HepG2 (cell line): ENCODE data around the gene FBXW8. TPM values are rescaled to one million over a fixed set of nuclear protein-coding genes. Genes with fewer than 3 reads are reported as not detected.
A peak's percentile ranks its signal among the peaks of the same experiment; 100 is the strongest.

Experiments
- CBX2 ChIP-seq, 2 experiments: fragments of 200-600 bp in 1 of 2; sonication (generic); formaldehyde crosslinking in 1 of 2; IDR thresholded peaks; 2 replicates each; pipeline versions ENCODE4 v1.7.0 to v1.8.1; 2018 to 2022; ENCODE audit warnings: low read depth in 2 of 2, low read length in 1 of 2, mild to moderate bottlenecking in 1 of 2, missing genetic modification reagents in 1 of 2
- CEBPB ChIP-seq: IDR thresholded peaks from 2 replicates; pipeline ENCODE4 v1.6.1; 2011; ENCODE audit warnings: low read depth, low read length, improper control_type of control experiment, borderline replicate concordance
- CEBPG ChIP-seq: IDR thresholded peaks from 2 replicates; pipeline ENCODE4 v1.6.1; 2016
- HIVEP1 ChIP-seq: sonication (generic); formaldehyde crosslinking; IDR thresholded peaks from 2 replicates; pipeline ENCODE4 v1.4.0; 2020; ENCODE audit warnings: mild to moderate bottlenecking, missing genetic modification reagents
- IKZF1 ChIP-seq: fragments of 450-650 bp; IDR thresholded peaks from 2 replicates; pipeline ENCODE4 v1.7.1; 2016
- KDM4B ChIP-seq: sonication (generic); formaldehyde crosslinking; IDR thresholded peaks from 2 replicates; pipeline ENCODE4 v1.4.0; 2020; ENCODE audit warnings: missing genetic modification reagents
- KDM5B ChIP-seq: sonication (generic); formaldehyde crosslinking; IDR thresholded peaks from 2 replicates; pipeline ENCODE4 v1.4.0; 2020; ENCODE audit warnings: missing genetic modification reagents, mild to moderate bottlenecking, borderline replicate concordance
- KLF15 ChIP-seq: sonication (generic); formaldehyde crosslinking; IDR thresholded peaks from 2 replicates; pipeline ENCODE4 v1.8.1; 2023; ENCODE audit warnings: borderline replicate concordance, mild to moderate bottlenecking, inconsistent platforms, missing genetic modification reagents, mixed read lengths
- MAF1 ChIP-seq: sonication (generic); formaldehyde crosslinking; IDR thresholded peaks from 2 replicates; pipeline ENCODE4 v1.5.0; 2020; ENCODE audit warnings: missing genetic modification reagents, borderline replicate concordance
- MAZ ChIP-seq, 2 experiments: sonication (generic) in 1 of 2; formaldehyde crosslinking in 1 of 2; IDR thresholded peaks; 2 replicates each; pipeline versions ENCODE4 v1.5.0 to v1.6.1; 2012 to 2020; ENCODE audit warnings: low read depth in 2 of 2, mild to moderate bottlenecking in 2 of 2, borderline replicate concordance in 1 of 2, improper control_type of control experiment in 1 of 2, low read length in 1 of 2, missing genetic modification reagents in 1 of 2, moderate library complexity in 1 of 2
- RNF2 ChIP-seq: fragments of 450-650 bp; conservative IDR thresholded peaks from 2 replicates; pipeline ENCODE4 v1.6.1; 2016; ENCODE audit warnings: low read depth
- SKI ChIP-seq: fragments of 450-650 bp; IDR thresholded peaks from one replicate; pipeline ENCODE4 v1.6.1; 2018; ENCODE audit warnings: mild to moderate bottlenecking; ENCODE audit not compliant: partially characterized antibody
- SUZ12 ChIP-seq: fragments of 150-350 bp; IDR thresholded peaks from 2 replicates; pipeline ENCODE4 v1.6.1; 2014; ENCODE audit warnings: low read depth, low read length
- ZFY ChIP-seq: sonication (generic); formaldehyde crosslinking; IDR thresholded peaks from 2 replicates; pipeline ENCODE4 v1.4.0; 2020; ENCODE audit warnings: missing genetic modification reagents
- ZMYM4 ChIP-seq: sonication (generic); formaldehyde crosslinking; IDR thresholded peaks from 2 replicates; pipeline ENCODE4 v1.8.1; 2023; ENCODE audit warnings: mild to moderate bottlenecking, missing genetic modification reagents
- ZNF256 ChIP-seq: sonication (generic); formaldehyde crosslinking; conservative IDR thresholded peaks from 2 replicates; pipeline ENCODE4 v1.4.0; 2020; ENCODE audit warnings: missing genetic modification reagents
- ZNF556 ChIP-seq: sonication (generic); formaldehyde crosslinking; IDR thresholded peaks from 2 replicates; pipeline ENCODE4 v1.4.0; 2020; ENCODE audit warnings: mild to moderate bottlenecking, missing genetic modification reagents, borderline replicate concordance
- ZNF570 ChIP-seq: sonication (generic); formaldehyde crosslinking; IDR thresholded peaks from 2 replicates; pipeline ENCODE4 v1.4.0; 2020; ENCODE audit warnings: mild to moderate bottlenecking, missing genetic modification reagents, borderline replicate concordance
- ZNF746 ChIP-seq: sonication (generic); formaldehyde crosslinking; IDR thresholded peaks from 2 replicates; pipeline ENCODE4 v1.8.0; 2022; ENCODE audit warnings: mild to moderate bottlenecking, missing genetic modification reagents
- ZNF790 ChIP-seq: sonication (generic); formaldehyde crosslinking; IDR thresholded peaks from 2 replicates; pipeline ENCODE4 v1.8.0; 2022; ENCODE audit warnings: missing genetic modification reagents, mild to moderate bottlenecking, borderline replicate concordance
- polyA plus RNA-seq, 8 experiments: library from polyadenylated mRNA; depleted of rRNA in 3 of 8; stranded (reverse) in 7 of 8; unstranded in 1 of 8; fragments of >200 nt; fragmentation: Illumina TruSeq in 4 of 8; extraction: Trizol in 4 of 8; gene quantifications; 2 replicates each; pipeline versions ENCODE4 v1.2.1 to v1.2.3, GENCODE V29; 2011 to 2016; ENCODE audit warnings: low read depth in 4 of 8, missing spikeins in 1 of 8, mixed read lengths in 1 of 8; ENCODE audit not compliant: insufficient read depth in 1 of 8
- total RNA-seq, 5 experiments: library from RNA; depleted of rRNA; stranded (reverse); fragments of >200 nt; fragmentation: Illumina TruSeq; extraction: Trizol; gene quantifications; 2 replicates each; pipeline ENCODE4 v1.2.3, GENCODE V29; 2016; ENCODE audit warnings: low read depth in 1 of 5
- TF ChIP-seq, protein P1 (sequence below): sonication (generic); formaldehyde crosslinking; IDR thresholded peaks from 2 replicates; pipeline ENCODE4 v1.8.0; 2022; ENCODE audit warnings: missing genetic modification reagents, low read depth, mild to moderate bottlenecking, borderline replicate concordance
- TF ChIP-seq, protein P2 (sequence below), 2 experiments: sonication (generic) in 1 of 2; formaldehyde crosslinking in 1 of 2; IDR thresholded peaks; 2 replicates each; pipeline versions ENCODE4 v1.4.0 to v1.6.1; 2018 to 2020; ENCODE audit warnings: missing genetic modification reagents in 2 of 2, borderline replicate concordance in 1 of 2, low read depth in 1 of 2, mild to moderate bottlenecking in 1 of 2, missing biosample characterization in 1 of 2
- TF ChIP-seq, protein P3 (sequence below): sonication (generic); formaldehyde crosslinking; conservative IDR thresholded peaks from 2 replicates; pipeline ENCODE4 v1.4.0; 2020; ENCODE audit warnings: missing genetic modification reagents

Gene FBXW8
- total and polyA plus RNA-seq, 2 of the 13 experiments (the other 11 are each of a cell fraction or from before 2014, with no cell fraction given) = 5.1 to 5.9 TPM

DNA sequence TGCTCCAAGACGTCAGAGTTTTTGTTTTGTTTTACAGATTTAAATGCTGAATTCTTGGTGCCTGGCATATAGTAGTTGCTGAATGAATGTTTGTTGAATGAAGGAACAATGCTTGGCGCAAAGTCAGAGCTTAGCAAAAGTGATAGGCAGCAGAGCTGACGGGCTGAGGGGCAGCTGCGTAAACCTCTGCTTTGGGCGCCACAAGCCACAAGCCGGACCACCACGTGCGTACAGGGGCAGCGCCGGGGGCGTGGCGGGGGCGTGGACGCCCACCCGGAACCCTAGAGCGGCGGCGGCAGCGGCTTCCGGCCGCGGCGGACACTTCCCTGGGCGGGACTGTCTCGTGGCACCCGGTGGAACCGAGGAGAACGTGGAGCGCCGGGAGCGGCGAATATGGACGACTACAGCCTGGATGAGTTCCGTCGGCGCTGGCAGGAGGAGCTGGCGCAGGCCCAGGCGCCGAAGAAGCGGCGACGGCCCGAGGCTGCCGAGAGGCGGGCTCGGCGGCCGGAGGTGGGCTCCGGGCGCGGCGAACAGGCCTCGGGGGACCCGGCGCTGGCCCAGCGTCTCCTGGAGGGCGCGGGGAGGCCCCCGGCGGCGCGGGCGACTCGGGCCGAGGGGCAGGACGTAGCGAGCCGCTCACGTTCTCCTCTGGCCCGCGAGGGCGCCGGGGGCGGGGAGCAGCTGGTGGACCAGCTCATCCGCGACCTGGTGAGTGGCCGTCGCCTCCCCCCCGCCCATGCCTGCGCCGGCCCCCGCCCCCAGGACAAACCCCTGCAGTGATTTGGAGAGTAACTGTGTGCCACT is at the start of gene FBXW8 (continued):
- TF ChIP-seq MAZ (IDR thresholded peaks at IDR 0.05; ENCODE audit: borderline replicate concordance, low read depth, low read length) (0 out of 2 replicates have a peak, but pooled peaks have one; percentile 32), MAZ (CRISPR knock-in tag; IDR thresholded peaks at IDR 0.05; ENCODE audit: low read depth) (peak; percentile 89), ZFY (CRISPR knock-in tag) (peak; percentile 91), SKI (peak; percentile 17), ZNF746 (CRISPR knock-in tag) (no peak), CEBPB (no peak), SUZ12 (no peak), ZMYM4 (CRISPR knock-in tag) (peak; percentile 77), HIVEP1 (CRISPR knock-in tag) (peak; percentile 29; the same call in 1 of the 2 replicates), IKZF1 (no peak), CEBPG (no peak), ZNF570 (CRISPR knock-in tag) (no peak), CBX2 (IDR thresholded peaks at IDR 0.05; ENCODE audit: low read depth, low read length) (no peak), CBX2 (CRISPR knock-in tag; IDR thresholded peaks at IDR 0.05; ENCODE audit: low read depth) (no peak), KLF15 (CRISPR knock-in tag) (0 out of 2 replicates have a peak, but pooled peaks have one; percentile 64), RNF2 (no peak; the same call in 1 of the 2 replicates), ZNF790 (CRISPR knock-in tag) (no peak), KDM4B (CRISPR knock-in tag) (peak; percentile 71; the same call in 1 of the 2 replicates), MAF1 (0 out of 2 replicates have a peak, but pooled peaks have one; percentile 69), ZNF256 (CRISPR knock-in tag) (peak; percentile 74; the same call in 1 of the 2 replicates), KDM5B (CRISPR knock-in tag) (peak; percentile 89; the same call in 1 of the 2 replicates), ZNF556 (peak; percentile 66; the same call in 1 of the 2 replicates)
- TF ChIP-seq, protein P1, sequence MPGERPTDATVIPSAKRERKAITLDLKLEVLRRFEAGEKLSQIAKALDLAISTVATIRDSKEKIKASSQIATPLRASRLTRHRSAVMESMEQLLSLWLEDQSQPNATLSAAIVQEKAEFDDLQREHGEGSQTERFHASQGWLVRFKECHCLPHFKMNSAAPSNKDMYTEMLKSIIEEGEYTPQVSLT (CRISPR knock-in tag) = no peak
- TF ChIP-seq, protein P2, sequence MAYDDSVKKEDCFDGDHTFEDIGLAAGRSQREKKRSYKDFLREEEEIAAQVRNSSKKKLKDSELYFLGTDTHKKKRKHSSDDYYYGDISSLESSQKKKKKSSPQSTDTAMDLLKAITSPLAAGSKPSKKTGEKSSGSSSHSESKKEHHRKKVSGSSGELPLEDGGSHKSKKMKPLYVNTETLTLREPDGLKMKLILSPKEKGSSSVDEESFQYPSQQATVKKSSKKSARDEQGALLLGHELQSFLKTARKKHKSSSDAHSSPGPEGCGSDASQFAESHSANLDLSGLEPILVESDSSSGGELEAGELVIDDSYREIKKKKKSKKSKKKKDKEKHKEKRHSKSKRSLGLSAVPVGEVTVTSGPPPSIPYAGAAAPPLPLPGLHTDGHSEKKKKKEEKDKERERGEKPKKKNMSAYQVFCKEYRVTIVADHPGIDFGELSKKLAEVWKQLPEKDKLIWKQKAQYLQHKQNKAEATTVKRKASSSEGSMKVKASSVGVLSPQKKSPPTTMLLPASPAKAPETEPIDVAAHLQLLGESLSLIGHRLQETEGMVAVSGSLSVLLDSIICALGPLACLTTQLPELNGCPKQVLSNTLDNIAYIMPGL (CRISPR knock-in tag; IDR thresholded peaks at IDR 0.05; ENCODE audit: borderline replicate concordance in 1 of 2, low read depth in 1 of 2) = peak; percentile 59 to 80; a peak in 3 of 4 replicates
- TF ChIP-seq, protein P3, sequence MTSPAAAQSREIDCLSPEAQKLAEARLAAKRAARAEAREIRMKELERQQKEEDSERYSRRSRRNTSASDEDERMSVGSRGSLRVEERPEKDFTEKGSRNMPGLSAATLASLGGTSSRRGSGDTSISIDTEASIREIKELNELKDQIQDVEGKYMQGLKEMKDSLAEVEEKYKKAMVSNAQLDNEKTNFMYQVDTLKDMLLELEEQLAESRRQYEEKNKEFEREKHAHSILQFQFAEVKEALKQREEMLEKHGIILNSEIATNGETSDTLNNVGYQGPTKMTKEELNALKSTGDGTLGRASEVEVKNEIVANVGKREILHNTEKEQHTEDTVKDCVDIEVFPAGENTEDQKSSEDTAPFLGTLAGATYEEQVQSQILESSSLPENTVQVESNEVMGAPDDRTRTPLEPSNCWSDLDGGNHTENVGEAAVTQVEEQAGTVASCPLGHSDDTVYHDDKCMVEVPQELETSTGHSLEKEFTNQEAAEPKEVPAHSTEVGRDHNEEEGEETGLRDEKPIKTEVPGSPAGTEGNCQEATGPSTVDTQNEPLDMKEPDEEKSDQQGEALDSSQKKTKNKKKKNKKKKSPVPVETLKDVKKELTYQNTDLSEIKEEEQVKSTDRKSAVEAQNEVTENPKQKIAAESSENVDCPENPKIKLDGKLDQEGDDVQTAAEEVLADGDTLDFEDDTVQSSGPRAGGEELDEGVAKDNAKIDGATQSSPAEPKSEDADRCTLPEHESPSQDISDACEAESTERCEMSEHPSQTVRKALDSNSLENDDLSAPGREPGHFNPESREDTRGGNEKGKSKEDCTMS (CRISPR knock-in tag) = no peak
